OCI-LY3 (cell line): ENCODE results near the gene ARHGAP6.

Experiments used
- H2AFZ ChIP-seq: fragments of 200-600, 300-600 bp; shearing (Covaris generic); 2 replicates; pipeline ENCODE4 v1.6.0; 2014; ENCODE audit warnings: antibody characterized with exemption, low read depth, low read length
- H3K27ac ChIP-seq: fragments of 200-600, 300-600 bp; sonication (generic); 2 replicates; pipeline ENCODE4 v1.5.1; 2014; ENCODE audit warnings: mild to moderate bottlenecking, low read length, moderate library complexity, mixed read lengths
- H3K27me3 ChIP-seq: fragments of 200-600, 300-600 bp; sonication (generic); 2 replicates; pipeline ENCODE4 v1.6.1; 2014; ENCODE audit warnings: low read depth, low read length, mixed read lengths
- H3K36me3 ChIP-seq: fragments of 200-600, 300-600 bp; sonication (generic); replicated peaks from 2 replicates; pipeline ENCODE3; 2014; ENCODE audit warnings: low read depth, low read length, mixed read lengths
- H3K4me1 ChIP-seq: fragments of 300-600, 200-600 bp; sonication (generic); 2 replicates; pipeline ENCODE4 v1.6.1; 2014; ENCODE audit warnings: low read length, mixed read lengths
- H3K4me2 ChIP-seq: fragments of 200-600, 300-600 bp; sonication (generic); 2 replicates; pipeline ENCODE4 v1.6.1; 2014; ENCODE audit warnings: low read length, mixed read lengths
- H3K4me3 ChIP-seq: fragments of 300-600, 200-600 bp; sonication (generic); 2 replicates; pipeline ENCODE4 v1.5.1; 2014; ENCODE audit warnings: antibody characterized with exemption, mild to moderate bottlenecking, low read length, moderate library complexity
- H3K79me2 ChIP-seq: fragments of 300-600, 200-600 bp; shearing (Covaris generic); 2 replicates; pipeline ENCODE4 v1.6.1; 2014; ENCODE audit warnings: mild to moderate bottlenecking, low read length, mixed read lengths
- H3K9ac ChIP-seq: fragments of 300-600, 200-600 bp; shearing (Covaris generic); 2 replicates; pipeline ENCODE4 v1.6.0; 2014; ENCODE audit warnings: mild to moderate bottlenecking, low read length, moderate library complexity
- H3K9me3 ChIP-seq: fragments of 200-600, 300-600 bp; shearing (Covaris generic); 2 replicates; pipeline ENCODE4 v1.6.1; 2014; ENCODE audit warnings: low read length, mixed read lengths; ENCODE audit not compliant: insufficient read depth
- H4K20me1 ChIP-seq: fragments of 200-600, 300-600 bp; sonication (generic); 2 replicates; pipeline ENCODE4 v1.6.1; 2016; ENCODE audit warnings: low read length, mixed read lengths; ENCODE audit not compliant: insufficient read depth
- EZH2phosphoT487 ChIP-seq: fragments of 200-600 bp; shearing (Covaris generic); IDR thresholded peaks from 2 replicates; pipeline ENCODE4 v1.6.1; 2018; ENCODE audit warnings: antibody characterized with exemption, mixed run types, low read depth
- TF ChIP-seq, protein P1 (sequence below): fragments of 200-600, 300-600 bp; sonication (generic); IDR thresholded peaks from 2 replicates; pipeline ENCODE4 v1.5.1; 2014; ENCODE audit warnings: antibody characterized with exemption, low read length, low read depth

The ARHGAP6 gene

GRCh38 chrX:11464380-11464779 is 201.3 kb downstream of the ARHGAP6 start:
- Histone ChIP-seq H3K9ac (no peak overlapping the region), H3K27me3 (no peaks in the 10 kb centered on the region), H3K4me2 (no peak overlapping the region), H3K36me3 (no peaks in the 10 kb centered on the region), H3K4me3 (no peak overlapping the region), H3K79me2 (no peaks in the 10 kb centered on the region), H3K9me3 (no peaks in the 10 kb centered on the region), H2AFZ (no peak overlapping the region), H3K4me1 (no peaks in the 10 kb centered on the region), H4K20me1 (no peaks in the 10 kb centered on the region), H3K27ac (no peak overlapping the region)
- no peak for TF ChIP-seq EZH2phosphoT487
- TF ChIP-seq, protein P1, sequence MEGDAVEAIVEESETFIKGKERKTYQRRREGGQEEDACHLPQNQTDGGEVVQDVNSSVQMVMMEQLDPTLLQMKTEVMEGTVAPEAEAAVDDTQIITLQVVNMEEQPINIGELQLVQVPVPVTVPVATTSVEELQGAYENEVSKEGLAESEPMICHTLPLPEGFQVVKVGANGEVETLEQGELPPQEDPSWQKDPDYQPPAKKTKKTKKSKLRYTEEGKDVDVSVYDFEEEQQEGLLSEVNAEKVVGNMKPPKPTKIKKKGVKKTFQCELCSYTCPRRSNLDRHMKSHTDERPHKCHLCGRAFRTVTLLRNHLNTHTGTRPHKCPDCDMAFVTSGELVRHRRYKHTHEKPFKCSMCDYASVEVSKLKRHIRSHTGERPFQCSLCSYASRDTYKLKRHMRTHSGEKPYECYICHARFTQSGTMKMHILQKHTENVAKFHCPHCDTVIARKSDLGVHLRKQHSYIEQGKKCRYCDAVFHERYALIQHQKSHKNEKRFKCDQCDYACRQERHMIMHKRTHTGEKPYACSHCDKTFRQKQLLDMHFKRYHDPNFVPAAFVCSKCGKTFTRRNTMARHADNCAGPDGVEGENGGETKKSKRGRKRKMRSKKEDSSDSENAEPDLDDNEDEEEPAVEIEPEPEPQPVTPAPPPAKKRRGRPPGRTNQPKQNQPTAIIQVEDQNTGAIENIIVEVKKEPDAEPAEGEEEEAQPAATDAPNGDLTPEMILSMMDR: no peak

DNA sequence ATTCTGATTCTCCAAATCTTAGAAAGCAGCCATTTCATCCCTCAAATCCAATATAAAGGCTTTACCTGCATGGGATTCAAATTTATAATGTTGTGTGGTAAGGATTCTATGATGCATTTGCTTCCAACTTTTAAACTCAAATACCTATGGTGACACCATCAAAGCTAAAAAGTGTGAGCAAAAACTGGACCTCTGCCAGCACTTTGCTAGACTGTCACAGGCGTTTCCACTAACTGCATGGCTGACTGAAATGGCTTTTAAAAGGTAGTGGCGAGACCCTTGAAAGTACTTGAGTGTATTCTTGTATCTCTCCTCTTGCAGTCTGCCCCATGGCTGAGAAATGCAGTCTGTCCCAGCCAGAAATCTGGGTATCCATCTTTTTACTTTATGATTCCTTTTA is 203.1 kb downstream of the ARHGAP6 start:
- Histone ChIP-seq H3K27ac (no peak overlapping the region), H4K20me1 (no peaks in the 10 kb centered on the region), H3K79me2 (no peaks in the 10 kb centered on the region), H3K36me3 (no peaks in the 10 kb centered on the region), H3K27me3 (no peaks in the 10 kb centered on the region), H3K4me2 (no peak overlapping the region), H3K9me3 (no peaks in the 10 kb centered on the region), H3K4me3 (no peak overlapping the region), H3K4me1 (no peaks in the 10 kb centered on the region), H3K9ac (no peak overlapping the region), H2AFZ (no peak overlapping the region)
- no peak for TF ChIP-seq EZH2phosphoT487
- TF ChIP-seq, protein P1: no peak

DNA sequence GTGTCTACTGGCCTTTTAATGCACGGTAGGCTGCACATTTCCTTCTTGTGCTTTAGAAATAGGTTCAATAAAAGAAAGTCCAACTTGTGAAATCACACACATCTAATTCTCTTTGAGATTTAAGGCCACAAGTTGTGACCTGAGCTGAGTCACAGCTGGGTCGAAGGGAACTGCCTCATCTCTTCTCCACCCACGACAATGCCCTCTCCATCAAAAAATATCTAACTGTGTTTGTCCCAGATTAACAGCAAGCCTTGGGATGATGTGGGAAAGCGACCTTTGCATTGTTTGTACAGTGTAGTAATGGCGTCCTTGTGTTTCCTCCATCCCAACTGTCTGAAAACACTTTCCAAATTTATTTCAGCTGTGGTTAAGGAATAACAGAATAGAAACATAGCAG is 203.6 kb downstream of the ARHGAP6 start:
- Histone ChIP-seq H3K4me3 (no peak overlapping the region), H3K9ac (no peak overlapping the region), H4K20me1 (no peaks in the 10 kb centered on the region), H3K9me3 (no peaks in the 10 kb centered on the region), H3K27ac (no peak overlapping the region), H3K27me3 (no peaks in the 10 kb centered on the region), H3K4me1 (no peaks in the 10 kb centered on the region), H3K79me2 (no peaks in the 10 kb centered on the region), H3K4me2 (no peak overlapping the region), H3K36me3 (no peaks in the 10 kb centered on the region), H2AFZ (no peak overlapping the region)
- TF ChIP-seq, protein P1: no peak
- TF ChIP-seq EZH2phosphoT487: no peak

DNA sequence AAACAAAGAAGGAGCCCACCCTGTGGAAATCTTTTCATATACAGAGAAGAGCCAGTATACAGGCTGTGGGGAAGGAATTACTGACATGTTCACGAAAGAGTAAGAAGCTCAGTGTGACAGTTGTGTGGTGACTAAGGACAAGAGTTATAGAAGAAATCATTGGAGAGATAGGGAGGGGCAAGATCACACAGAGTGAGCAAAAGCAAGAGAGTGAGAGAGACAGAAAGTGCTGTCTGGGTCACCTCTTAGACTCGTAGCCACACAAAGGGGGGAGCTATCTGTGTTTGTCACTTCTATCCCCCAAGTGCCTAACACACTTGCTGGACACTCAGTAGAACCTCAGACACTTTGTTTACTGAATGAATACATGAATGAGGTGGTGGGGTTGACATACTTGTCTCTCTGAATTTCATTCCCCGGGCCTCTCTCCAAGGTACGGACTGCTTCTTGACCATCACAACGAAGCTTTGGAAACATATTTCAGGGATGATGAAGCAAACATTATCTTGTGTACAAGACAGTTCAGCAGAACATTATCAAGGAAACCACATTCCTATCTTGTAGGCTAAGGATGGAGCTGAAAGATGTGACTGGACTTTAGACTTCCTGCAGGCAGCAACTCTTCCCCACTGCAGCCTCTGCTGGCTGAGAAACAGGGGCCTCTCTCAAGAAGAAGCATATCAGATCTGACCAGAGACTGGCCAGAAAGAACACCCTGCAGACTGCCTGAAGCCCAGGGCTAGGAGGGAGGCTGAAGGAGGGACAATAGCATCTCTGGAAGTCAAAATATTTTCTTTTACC is 204.3 kb downstream of the ARHGAP6 start:
- TF ChIP-seq, protein P1: no peak
- TF ChIP-seq EZH2phosphoT487: no peak
- H3K36me3 ChIP-seq: no peaks in the 10 kb centered on the region
- no peak overlapping the region for H3K9ac ChIP-seq
- no peaks in the 10 kb centered on the region for H3K27me3 ChIP-seq
- H3K79me2 ChIP-seq: no peaks in the 10 kb centered on the region
- H3K27ac ChIP-seq: no peak overlapping the region
- H3K4me1 ChIP-seq: no peaks in the 10 kb centered on the region
- H3K4me3 ChIP-seq: no peak overlapping the region
- no peak overlapping the region for H3K4me2 ChIP-seq
- H2AFZ ChIP-seq: no peak overlapping the region
- H3K9me3 ChIP-seq: no peaks in the 10 kb centered on the region
- no peaks in the 10 kb centered on the region for H4K20me1 ChIP-seq
